HG02884 (cell line): Measurements from ENCODE around the gene YTHDC2.
A peak's percentile ranks its signal among the peaks of the same experiment; 100 is the strongest.

Experiments
- ATAC-seq: cut with Tn5 transposase; IDR thresholded peaks from one replicate; pipeline ENCODE4 v1.9.1; 2021; ENCODE audit warnings: mild to moderate bottlenecking, moderate library complexity; ENCODE audit not compliant: unreplicated experiment

YTHDC2 gene

DNA sequence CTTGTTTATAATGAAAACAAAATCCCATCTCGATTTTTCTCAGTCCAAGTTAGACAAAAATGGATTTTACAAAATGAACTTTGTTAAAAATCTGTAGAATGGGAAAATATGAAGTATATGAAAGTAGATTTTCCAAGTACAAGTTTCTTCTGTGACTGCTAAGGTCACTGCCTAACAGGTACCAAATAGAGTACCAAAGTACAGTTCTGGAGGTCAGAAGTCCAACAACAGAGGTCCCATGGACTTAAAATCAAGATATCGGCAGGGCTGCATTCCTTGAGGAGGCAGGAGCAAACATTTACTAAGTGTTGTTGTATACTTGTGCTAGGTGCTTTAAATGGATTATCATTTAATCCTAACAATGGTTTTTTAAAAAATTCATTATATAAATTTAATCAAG, 5.9 kb downstream of the YTHDC2 start:
- ATAC-seq: no peak

DNA sequence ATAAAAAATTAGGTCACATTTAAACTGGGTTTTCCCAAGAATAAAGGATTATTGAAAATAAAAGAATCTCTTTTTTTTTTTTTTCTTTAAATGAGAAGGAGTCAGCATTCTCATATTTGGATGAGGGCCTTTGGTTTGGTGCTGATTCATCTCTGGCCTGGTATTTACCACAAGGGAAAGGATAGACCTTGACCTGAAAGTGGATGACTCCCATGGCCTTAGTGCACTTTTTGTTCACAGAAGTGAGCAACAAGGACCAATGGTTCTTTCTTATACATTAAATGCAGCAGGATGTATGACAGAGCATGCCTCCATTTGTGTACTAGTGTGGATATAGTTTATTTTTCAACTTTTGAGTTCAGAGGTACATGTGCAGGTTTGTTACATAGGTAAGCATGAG, 6.9 kb downstream of the YTHDC2 start:
- peak; percentile 70 for ATAC-seq

DNA sequence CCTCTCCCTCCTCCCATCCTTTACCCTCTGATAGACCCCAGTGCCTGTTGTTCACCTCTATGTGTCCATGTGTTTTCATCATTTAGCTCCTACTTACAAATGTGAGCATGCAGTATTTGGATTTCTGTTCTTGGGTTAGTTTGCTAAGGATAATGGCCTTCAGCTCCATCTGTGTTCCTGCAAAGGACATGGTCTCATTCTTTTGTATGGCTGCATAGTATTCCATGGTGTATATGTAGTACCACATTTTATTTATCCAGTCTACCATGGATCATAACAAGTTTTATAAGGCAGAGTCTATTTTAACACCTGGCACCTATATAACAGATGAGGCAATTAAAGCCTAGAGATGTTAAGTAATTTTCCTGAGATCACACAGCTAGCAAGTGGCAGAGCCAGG, 7.4 kb downstream of the YTHDC2 start:
- no peak for ATAC-seq

DNA sequence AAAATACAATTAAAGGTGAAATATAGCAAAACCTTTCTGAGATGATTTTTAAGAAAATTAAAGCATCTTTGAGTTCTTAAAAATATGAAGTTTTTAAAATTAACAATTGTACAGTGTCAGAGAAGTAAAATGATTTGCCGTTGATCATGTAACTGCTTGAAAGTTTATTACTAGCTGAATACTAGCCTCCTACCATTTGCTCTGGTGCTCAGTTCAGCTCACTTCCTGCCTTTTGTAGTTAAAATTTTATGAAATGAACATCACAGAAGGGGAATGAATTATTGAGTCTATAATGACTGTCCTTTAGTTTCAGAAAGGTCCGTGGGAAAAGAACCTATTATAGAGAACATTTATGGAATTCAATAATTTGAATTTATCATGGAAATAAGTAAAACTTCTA, 9.7 kb downstream of the YTHDC2 start:
- ATAC-seq: no peak

DNA sequence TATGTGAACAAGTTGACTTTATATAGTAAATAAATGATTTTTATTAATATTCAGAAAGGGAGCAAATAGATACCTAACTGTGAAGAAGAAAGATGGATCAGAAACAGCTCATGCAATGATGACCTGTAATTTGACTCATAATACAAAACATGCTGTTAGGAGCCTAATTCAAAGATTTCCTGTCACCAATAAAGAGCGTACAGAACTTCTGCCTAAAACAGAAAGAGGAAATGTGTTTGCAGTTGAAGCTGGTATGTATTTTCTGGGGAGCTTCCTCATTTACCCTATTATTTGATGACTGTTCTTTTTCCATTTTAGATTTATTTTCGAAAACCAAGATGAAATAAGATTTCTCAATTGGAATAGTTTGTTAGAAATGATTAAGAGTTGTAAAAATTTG, 11.4 kb downstream of the YTHDC2 start:
- ATAC-seq: peak; percentile 54

DNA sequence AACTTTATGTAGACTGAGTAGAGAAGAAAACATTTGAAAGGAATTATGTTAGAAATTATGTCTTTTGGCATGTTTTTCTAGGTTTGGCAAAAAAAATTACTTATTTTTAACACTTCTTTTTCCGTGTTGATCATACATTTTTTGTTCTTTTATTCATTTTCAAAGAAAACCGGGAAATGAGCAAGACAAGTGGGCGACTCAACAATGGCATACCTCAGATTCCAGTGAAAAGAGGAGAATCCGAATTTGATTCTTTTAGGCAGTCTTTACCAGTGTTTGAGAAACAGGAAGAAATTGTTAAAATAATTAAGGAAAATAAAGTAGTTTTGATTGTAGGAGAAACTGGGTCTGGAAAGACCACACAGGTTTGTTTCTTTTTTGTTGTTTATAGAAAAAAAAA, 12.9 kb downstream of the YTHDC2 start:
- no peak for ATAC-seq

DNA sequence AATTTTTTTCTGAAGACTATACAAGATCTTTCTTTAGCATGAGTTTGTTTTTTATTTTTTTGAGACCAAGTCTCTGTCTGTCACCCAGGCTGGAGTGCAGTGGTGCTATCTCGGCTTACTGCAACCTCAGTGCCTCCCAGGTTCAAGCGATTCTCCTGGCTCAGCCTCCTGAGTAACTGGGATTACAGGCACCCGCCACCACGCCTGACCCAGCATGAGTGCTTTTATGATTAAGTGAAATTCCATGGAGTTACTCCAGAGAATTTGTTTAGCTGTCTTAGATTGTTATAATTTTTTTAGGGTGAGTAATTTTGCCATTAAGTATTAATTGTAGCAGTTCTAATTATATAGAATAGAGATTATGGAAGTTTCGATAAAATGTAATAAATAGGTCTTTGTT, 14.3 kb downstream of the YTHDC2 start:
- no peak for ATAC-seq

DNA sequence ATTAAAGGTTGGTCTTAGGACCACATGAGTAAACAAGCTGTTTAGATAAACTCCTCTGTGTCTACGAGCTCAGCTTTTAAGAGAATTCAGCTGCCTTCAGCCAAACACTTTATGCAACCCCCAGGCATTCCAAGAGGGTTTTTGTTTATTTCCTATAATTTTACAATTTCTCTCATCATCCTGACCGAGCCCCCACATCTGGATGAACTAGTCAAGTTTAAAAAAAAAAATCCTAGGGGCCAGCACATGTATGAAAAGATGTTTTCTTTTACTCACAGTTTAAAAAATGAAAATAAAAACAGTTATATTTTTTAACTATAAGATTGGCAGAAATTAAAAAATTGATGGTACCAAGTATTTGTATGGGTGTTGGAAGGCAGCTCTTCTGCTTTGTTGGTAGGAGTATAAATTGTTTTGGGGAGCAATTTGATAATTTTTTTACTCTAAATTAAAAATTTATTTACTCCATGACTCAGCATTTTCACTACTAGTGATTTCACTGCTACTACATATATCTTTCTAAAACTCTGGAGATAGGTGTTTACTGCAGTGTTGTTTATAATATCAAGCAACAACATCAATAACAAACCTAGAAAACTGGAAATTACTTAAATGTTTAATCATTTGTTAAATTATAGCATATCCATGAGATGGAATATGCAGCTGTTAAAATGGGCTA, 18.1 kb downstream of the YTHDC2 start:
- no peak for ATAC-seq

DNA sequence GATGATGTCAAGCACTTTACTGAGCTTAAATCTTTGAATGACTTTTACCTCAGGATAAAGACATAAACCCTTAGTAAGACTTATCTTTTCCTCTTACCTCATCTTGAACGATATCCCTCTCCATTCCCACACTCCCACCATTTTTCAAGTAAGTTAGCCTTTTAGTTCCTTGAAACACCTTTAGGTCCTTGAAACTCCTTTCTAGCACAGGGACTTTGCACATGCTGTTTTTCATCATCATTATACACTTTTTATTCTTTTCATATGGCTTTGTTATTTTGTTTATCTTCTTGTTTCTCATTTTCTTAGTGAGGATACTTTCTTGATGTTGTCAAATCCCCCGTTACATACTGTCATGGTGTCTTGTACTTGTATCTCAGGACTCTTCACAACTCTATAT, 24.8 kb downstream of the YTHDC2 start:
- ATAC-seq: no peak

DNA sequence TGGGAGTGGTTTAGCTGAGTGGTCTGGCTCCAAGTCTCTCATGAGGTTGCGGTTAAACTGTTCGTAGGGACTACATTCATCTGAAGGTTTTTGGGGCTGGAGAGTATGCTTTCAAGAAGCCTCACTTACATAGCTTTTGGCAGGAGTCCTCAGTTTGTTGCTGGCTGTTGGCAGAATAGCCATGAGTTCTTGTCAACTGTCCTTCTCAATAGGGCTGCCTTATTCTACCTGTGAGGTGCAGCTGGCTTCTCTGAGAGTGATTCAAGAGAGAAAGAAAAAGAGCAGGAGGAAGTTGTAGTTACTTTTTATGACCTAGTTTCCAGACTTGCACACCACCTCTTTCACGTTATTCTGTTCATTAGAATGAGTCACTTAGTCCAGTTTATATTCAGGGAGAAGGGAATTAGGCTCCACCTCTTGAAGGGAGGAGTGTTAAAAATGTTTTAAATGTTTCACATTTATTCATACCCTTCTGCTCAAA, 33.2 kb downstream of the YTHDC2 start:
- ATAC-seq: no peak

DNA sequence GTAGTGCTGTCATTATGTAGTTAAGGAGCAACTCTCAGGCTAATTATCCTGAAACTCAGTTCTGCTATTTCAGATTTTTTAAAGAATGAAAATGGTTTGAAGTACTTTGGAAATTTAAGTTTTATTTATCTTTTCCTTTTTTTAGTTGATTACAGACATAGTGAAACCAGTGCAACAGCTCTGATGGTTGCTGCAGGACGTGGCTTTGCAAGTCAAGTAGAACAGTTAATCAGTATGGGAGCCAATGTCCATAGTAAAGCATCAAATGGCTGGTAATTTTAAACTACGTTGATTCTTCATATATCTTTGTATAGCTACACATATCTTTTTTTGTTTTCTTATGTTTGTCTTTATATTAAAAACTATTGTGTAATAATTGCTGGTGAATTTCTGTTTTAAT, 34.9 kb downstream of the YTHDC2 start:
- no peak for ATAC-seq

DNA sequence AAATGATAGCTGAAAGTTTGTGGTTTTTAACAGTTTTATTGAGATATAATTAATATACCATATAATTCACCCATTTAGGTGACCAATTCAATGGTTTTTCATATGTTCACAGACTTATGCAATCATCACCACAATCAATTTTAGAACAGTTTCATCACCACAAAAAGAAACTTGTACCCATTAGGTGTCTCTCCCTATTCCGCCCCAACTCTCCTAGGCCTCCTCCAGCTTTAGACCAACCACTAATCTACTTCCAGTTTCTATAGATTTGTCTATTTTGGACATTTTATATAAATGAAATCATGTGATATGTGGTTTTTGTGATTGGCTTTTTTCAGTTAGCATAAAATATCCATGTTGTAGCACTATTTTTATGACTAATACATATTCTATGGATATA, 38.6 kb downstream of the YTHDC2 start:
- no peak for ATAC-seq

DNA sequence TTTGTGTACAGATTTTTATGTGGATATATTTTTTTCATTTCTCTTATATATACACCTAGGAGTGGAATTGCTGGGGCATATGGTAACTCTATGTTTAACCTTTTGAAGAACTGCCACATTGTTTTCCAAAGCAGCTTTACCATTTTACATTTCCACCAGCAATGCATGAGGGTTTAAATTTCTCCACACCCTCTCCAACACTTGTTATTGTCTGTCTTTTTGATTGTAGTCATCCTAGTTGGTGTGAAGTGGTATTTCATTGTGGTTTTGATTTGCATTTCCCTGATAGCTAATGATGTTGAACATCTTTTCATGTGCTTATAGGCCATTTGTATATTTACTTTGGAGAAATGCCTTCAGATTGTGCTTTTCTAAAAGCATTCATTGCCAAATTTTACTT, 39.1 kb downstream of the YTHDC2 start:
- no peak for ATAC-seq

DNA sequence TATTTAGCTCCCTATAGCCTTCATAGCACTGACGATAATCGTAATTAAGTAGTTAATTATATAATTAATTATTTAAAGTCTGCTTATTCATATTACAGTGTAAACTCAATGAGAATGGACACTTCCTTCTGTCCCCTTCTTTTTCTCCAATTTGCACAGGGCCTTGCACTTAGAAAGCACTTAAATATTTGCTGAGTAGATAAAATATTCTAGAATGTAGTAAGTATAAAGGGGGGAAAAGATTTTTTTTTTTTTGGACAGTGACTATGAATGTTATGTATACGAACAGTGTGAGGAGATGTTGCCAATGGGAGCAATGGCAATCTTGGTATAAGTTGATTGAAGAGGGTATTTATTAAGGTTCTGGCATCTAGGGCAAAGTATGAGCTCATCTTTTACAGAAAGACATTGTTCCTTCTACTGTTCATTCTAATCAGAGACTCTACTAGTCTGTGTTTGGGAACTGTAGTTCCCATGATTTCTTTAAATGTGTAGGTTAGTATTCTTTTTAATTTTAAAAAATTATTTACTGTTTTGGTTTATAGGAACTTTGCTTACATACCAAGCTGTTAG, 49.4 kb downstream of the YTHDC2 start:
- ATAC-seq: no peak

DNA sequence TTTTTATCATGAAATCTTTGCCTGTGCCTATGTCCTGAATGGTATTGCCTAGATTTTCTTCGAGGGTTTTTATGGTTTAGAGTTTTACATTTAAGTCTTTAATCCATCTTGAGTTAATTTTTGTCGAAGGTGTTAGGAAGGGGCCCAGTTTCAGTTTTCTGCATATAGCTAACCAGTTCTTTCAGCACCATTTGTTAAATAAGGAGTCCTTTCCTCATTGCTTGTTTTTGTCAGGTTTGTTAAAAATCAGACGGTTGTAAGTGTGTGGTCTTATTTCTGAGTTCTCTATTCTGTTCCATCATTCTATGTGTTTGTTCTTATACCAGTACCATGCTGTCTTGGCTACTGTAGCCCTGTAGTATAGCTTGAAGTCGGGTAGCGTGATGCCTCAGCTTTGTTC, 55.9 kb downstream of the YTHDC2 start:
- ATAC-seq: no peak

DNA sequence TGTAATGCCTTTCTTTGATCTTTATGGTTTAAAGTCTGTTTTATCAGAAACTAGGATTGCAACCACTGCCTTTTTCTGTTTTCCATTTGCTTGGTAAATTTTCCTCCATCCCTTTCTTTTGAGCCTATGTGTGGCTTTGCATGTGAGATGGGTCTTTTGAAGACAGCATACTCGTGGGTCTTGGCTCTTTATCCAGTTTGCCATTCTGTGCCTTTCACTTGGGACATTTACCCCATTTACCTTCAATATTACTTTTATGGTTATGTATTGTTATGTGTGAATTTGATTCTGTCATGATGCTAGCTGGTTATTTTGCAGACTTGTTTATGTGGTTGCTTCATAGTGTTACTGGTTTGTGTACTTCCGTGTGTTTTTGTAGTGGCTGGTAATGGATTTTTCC, 59.2 kb downstream of the YTHDC2 start:
- ATAC-seq: no peak

DNA sequence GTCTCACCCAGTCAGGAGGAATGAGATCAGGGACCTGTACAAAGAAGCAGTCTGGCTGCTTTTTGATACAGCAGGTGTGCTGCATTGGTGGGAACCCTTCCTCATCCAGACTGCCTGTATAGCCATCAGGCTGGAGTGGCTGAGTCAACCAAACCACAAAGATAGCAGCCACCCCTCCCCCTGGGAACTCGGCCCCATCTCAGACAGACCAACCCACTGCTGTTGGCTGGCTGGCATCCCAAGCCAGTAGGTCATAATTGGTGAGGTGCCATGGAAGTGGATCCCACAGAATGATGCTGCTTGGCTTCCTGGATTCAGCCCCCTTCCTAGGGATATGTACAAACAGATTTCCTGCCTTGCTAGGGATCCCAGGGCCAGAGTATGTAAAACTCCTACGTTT, 60.9 kb downstream of the YTHDC2 start:
- ATAC-seq: no peak

DNA sequence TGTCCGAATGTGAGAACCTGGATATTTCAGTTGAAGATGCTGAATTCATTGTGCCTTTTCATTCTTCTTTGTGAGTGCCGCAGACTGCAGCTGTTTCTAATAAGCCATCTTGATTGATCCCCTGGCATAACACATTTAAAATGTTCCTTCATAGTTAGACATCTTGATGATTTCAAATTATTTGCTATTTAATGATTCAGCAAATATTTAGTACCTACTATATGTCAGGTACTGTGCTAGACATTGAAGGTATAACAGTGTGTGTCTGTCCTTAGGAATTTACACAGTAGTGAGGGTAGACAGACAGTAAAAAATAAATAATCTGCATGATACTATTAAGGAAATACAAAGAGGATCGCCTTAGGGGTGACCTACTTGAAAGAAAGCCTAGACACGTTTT, 61.6 kb downstream of the YTHDC2 start:
- no peak for ATAC-seq

DNA sequence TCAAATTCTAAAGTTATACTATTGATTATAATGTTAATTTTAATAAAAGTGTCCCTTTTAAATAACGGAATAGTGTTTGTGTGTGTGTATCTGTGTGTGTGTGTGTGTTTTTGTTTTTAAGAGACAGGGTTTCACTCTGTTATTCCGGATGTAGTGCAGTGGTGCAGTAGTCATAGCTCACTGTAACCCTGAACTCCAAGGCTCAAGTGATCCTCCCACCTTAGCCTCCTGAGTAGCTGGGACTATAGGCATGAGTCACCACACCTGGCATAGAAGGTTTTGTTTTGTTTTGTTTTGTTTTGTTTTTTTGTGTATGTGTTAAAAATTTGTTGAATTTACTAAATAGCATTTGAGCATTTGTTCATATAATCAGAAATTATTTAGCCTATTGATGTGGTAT, 64.6 kb downstream of the YTHDC2 start:
- ATAC-seq: no peak

DNA sequence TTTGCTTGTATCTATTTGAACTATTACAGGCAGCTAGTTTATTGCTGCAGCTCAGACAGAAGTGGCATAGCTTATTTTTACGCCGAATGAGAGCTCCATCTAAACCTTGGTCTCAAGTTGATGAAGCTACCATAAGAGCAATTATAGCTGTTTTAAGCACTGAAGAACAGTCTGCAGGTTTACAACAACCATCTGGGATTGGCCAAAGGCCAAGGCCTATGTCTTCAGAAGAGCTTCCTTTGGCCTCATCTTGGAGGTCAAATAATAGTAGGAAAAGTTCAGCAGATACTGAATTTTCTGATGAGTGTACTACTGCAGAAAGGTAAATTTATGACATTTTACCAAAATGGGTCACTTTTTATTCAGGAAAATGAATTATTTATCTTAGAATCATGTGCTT, 67.9 kb downstream of the YTHDC2 start:
- ATAC-seq: no peak

DNA sequence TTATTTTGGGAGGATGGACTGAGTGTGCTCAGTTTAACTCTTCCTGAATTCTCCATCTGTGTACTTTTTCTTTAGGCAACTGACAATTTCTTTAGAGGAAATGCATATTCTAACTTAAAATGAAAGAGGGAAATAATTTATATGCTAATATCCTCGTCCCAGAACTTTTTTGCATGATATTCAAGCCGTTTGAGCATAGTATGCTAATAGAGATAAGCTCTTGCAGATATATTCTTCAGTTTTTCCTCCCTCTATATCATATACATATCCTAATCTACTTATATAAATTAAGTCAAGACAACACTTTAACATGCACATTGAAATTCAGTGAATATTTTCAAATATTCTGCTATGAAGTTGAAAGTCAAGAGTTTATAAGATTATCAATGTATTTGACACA, 84.7 kb downstream of the YTHDC2 start:
- no peak for ATAC-seq

DNA sequence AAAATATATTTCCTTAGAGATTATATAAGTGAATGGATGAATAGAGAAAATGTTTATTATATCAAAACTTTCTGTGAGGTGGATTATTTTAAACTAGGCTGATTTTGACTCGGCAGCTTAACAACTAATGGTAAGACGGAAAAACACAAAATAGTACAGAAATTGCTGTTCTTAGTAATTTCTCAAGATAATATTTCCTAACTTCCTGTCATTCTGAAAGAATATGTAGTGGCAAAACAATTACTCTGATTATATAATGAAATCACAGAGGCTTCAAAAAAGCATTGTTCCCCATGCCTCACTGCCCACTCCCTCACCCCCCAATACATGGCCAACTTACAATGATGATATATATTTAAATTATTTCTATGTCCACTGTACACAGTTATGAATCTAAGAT, 85.4 kb downstream of the YTHDC2 start:
- no peak for ATAC-seq

DNA sequence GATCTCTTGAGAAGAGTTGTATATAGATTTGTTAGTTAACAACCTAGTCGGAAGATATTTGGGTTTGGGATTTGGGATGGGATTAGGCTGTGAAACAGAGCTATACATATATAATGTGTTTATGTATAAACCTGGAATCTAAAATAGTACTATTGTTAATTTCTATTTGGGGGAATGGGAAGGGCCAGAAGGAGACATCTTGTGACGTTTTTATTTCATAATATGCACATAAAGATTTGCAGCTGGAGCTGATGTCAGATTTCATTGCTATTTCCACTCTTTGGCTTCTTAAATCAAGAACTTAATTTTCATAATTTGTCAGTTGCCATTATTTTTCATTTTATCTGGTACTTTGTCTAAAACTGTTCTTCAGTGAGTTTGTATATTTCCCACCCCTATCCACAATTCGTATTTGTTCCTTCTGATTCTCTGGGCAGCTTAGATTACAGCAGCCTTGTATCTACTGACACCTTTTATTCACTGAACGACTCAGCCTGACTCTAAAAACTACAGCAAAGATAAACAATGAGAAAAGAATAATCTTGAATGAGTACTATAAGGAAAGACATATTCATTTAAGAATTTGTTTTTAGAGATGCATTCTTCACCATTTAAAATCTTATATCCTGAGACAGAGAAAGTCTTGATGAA, 86.9 kb downstream of the YTHDC2 start:
- ATAC-seq: no peak
